HG03103 (cell line): ENCODE data around the gene RIPPLY2.

Experiments
- ATAC-seq: cut with Tn5 transposase; IDR thresholded peaks from one replicate; pipeline ENCODE4 v1.9.1; 2021; ENCODE audit warnings: low read depth; ENCODE audit not compliant: unreplicated experiment

Gene RIPPLY2

DNA sequence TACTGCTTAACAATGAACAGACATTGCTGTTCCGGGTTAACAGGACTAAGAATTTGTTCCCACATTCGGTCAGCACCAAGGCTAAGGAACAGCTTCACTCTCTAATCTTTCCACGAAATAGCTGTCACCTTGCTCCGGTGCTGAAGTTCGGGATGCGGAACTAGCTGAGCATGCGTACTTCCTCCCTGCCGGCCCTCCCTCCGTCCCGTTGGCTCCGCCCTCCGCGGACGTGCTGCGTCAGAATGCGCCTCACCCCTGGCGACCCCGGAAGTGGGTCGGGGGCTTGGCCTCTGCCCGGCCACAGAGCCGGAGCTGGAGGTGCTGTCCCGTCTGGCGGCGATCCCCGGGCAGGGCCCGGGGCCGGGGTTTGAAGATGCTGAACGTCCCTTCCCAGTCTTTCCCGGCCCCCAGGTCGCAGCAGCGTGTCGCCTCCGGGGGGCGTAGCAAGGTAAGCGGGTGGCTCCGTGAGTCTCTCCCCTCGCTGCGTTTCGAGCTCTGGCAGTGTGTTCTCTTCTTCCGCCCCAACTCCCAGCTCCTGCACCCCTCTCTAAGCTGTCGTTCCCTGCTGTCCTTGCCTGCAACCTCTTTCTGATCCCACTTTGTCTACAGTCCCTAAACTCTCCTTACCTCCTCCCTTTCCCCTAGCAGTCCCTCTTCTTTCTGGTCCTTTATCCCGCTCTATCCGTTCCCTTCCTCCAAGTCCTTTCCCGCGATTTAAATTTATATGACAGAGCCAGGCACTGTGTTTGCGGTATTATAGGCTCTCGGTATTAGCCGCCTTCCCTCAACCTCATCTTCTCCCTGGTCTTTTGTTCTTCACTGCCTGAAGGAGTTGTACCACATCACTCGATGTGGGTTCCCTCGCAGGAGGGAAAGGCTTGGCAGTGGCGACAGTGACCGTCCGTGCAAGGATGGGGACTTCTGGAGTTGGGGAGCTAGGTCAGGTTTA is 6.5 kb downstream of the RIPPLY2 start, which contains the start of gene CYB5R4:
Gene CYB5R4, plus strand, starts transcription at position 280 of the 949 bp plus-strand sequence. Its CDS starts 94 bp downstream, at position 374.
- ATAC-seq, result peak; percentile 98

DNA sequence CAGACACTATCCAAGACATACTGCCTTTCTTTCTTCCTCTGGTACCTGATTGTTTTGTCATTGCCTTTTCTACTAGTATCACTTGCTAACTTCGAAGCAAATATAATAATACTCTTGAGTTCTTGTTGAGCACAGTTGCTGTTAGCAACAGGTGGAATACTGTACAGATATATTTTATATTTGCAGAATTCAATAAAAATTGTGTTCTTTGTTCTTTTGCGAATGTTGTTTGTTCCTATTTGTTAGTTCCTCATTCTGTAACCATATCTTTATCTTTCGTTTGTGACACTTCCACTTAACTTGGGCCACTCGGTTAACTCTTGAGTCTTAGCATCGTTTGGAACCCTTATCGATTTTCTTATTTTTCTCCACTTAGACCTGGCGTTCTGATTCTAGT is 7.2 kb downstream of the RIPPLY2 start:
- no peak for ATAC-seq

DNA sequence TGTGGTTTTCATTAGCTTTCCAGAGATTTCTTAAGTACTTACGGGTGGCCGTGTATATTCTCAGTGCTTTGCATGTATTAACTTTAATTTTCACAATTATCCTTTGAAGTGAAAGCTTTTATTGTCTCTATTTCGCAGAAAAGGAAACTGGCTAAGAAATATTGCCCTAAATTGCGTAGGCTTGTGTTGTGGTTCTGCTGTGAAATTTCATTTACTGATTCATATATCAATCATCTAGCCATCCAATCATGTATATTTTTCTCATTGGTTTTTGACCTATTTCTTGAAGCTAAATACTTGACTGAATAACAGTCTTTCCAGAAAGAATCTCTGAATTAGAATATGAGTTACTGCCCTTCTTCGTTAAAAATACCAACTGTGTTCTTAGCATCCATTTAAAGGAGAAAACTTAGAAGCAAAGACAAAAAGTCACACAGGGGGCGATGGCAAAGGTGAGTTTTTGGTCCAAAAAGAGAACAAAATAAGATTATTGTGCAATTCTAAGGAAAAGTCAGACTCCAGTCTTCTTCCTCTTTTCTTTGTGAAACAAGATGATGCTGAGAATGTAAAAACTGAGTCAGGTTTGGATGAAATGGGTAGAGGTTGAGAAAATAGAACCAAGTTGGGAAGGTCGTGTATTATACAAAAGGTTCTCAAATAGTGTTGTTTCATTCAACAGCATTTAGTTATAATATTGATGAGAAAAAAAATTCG is 7.8 kb downstream of the RIPPLY2 start:
- no peak for ATAC-seq

DNA sequence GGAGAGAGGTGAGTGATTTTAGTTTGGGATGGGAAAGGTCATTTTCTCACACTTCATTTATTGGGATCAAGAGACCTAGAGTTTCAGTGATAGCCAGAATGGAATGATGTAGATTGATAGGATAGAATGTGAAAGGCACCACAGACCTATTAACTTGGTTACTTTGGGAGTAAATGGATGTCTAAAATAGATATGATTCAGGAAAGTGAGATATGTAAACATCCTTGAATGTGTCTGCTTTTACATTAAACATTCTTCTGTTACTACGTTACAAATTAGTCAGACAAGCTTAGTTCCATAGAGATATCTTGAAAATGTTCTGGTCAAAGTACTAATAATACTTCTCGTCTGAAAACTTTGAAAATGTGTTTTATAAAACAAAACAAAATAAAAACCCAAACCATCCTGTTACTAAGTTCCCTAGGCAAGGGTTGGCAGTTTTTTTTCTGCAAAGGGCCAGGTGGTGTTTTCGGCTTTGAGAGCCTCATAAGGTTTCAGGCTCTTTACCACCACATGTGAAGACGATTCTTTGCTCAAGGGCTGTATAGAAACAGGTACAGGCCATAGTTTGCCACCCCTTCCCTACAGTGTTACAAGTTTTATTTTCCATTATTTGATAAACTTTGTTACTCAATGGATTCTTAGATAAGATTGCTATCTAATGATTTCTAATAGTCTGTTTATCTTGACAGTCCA is 9.8 kb downstream of the RIPPLY2 start:
- ATAC-seq, result no peak

DNA sequence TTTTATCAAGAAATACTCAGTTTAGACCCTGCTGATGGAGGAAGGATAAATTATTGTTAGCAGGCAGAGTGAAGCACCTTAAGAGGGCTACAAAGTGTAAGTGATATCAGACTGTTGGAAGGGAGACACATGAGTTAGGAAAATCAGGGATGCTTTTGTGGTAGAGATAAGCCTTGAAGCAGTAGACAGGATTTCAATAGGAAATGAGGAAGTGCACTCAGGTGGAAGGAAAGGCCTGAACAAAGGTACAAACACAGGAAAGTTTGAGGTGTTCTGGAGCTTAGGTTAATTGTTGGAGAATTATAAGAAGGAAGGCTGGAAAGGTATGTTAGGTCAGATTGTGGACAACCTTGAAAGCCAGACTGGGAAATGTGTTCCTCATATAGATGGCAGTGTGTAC is 13.9 kb downstream of the RIPPLY2 start:
- ATAC-seq, result no peak

DNA sequence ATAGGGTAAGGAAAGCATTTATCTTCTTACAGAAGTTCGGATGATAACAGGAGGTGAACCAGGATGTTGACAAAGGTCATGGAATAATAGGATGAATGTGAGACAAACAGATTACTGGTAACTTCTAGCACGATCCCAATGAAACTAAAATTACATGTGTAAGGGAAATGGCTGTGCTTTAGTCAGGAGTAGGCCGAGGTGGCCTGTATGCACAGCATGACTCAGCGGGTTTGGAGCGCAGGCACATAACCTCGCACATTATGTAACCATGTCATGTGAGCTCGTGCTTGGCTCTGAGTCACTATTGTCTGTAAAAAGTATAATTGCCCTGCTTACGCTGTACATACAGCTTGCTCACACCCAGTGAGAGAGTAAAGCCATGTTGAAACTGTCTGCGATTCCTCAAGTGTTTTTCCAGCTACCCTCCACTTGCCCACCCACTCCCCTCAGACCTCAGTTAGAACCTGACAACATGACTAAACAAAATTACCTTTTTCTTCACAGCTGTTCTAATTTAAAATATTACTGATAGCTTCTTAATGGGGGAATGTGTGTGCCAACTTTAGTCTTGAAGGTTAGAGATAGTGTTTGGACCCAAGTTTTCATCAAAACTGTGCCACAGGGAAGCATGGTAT is 14.5 kb downstream of the RIPPLY2 start:
- ATAC-seq, result no peak

DNA sequence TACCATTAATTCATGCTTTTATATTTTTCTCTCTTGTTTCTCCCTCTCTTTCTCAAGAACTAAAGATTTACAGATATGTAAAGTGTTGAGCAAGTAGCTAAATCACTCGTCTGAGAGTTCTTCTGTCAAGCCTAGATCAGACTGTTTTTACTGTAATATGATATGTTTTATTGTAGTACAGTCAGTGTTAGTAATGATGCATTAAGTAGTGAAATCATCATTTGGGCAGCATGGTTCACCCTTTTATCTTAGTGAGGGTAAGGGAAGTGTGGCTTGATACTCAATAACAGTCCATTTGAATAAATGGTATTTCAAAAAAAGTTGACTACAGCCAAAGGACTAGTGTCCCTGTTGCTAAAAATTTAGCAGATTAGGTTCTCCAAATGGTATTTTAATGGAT is 15.5 kb downstream of the RIPPLY2 start:
- no peak for ATAC-seq

DNA sequence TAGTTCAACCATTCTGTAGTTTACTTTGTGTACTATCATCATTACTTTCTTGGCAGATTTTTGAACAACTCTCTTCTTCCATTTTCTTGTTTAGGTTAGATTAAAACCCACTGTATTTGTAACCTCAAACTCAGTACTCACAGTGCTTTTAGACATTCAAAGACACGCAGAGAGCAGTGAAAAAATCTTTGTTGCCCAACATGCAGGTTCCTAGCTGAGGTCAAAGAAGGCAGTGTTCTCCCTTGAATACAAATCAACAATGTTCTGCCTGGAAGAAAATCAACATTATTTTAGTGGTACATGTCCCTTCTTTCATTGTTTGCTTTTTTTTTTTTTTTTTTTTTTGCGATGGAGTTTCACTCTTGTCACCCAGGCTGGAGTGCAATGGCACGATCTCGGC is 17.5 kb downstream of the RIPPLY2 start:
- ATAC-seq, result no peak

DNA sequence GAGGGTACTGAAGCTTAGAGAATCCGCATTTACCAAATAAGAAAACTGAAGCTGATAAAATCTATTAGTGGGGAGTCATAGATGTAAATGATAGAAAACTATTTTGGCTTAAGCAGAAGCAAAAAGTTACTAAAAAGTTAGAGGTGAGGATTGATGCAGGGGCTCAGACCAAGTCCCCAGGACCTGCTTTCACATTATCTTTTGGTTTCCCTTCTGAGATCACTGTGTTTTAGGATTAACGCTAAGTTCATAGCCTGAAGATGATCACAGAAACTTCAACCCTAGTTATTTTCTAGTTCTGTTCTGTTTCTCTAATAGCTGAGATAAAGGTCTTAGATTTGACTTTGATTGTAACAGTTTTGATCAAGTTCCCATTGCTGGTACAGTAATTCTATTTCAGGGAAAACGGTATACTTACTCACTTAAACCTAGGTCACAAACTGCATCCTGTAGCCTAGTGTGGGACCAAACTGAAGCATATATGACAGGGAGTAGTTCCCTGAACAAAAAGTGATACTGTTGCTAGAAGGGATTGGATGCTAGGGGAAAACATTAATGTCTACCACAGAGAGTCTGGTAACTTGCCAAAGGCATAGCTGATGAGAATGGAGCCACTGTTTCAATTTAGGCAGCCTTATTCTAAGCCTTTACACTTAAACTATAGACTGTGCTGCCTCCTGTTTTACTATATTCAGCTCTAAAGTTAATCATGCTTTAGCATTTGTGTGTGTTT is 19.4 kb downstream of the RIPPLY2 start:
- ATAC-seq, result no peak

DNA sequence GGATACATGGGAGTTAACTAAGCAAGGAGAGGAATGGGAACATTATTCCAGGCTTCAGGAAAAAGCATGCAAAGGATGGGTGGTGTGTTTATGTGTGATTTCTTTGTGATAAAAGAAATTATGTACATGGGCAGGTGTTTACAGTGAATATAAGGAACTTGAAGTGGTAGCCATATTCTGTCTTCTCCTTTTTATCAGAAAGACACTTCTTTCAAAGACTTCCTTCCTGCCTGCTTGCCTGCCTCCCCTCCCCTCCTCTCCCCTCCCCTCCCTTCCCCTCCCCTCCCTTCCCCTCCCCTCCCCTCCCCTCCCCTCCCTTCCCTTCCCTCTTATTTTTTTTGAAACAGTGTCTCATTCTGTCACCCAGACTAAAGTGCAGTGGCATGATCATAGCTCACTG is 20.7 kb downstream of the RIPPLY2 start:
- ATAC-seq, result no peak

DNA sequence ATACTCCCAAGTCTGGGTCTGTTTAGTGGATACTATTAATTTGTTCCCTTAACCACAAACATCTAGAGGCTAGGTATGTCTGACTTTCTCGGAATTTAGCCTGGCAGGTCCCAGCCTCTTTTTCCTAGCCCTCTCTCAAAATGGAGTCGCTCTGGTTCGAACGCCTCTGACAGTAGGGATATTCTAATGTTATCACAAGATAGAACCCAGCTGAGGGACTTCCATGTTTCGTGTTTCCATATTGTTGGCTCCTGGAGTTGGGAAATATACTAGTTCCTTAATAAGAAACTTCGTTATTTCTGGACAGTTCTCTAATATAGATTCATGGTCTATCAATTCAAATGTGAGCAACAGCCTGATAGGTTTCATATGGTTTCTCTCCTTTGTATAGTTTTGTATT is 22.7 kb downstream of the RIPPLY2 start:
- no peak for ATAC-seq

DNA sequence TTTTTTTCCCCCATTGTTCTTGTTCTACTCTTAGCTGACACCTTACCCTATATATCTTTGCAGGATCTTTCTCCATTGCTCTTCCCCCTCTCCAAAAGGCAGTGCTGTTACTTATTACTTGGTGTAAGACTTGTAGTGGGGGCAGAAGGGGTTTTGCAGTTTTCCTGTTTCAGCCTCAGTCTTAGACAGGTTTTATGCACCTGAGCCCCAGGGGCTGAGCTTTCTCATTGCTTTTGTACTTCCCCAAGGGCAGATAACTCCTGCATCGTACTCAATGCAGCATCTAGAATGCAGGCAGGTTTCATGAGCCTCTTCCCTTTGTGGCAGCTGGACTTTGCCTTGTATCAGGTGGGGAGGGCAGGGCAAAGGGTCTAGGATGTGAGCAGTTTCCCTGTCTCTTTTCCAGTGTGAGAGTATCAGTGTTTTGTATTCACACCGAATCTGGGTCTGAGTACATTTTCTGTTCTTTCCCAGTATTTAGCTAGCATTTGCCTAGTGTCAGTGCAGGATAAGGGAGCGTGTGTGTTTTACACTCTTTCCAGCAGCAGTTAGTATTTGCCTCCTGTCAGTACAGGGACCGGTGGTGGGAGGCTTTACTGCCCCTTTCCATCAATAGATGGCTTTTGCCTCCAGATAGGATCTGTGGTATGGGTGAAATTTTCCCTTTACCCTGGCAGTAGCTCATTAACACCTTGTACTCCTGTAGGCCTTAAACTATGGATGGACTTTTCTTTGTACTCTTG is 25.9 kb downstream of the RIPPLY2 start:
- ATAC-seq, result no peak

DNA sequence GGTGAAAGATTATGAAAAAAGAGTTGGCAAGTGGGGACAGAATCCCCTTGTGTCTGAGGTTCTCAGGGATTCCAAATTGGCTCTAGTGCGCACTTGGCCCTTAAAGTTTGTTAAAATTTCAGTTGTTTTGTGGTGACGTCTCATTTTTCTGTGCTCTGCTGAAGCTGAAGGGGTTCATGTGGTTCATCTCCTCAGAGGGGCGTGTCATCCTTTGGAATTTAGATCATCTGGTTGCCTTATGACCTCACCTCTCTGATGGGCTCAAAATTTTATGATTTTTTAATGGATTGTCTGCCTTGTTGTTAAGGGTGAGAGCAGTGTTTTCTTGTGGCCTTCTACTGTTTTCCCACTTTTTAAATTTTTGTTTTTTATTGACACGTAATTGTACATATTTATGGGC is 26.6 kb downstream of the RIPPLY2 start:
- no peak for ATAC-seq

DNA sequence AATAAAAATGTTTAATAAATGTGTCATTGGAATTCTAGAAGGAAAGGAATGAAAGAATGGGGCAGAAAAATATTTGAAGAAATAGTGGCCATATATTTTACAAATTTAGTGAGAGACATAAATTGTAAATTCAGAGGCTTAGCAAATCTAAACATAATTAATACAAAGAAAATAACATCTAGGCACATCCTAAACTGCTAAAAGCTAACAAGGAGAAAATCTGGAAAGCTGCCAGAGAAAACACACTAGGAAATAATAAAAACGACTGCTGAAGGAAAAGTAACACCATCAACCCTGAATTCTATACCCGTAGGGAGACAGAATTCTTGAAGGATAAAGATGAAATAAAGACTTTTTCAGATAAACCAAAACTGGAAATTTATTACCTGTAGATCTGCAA is 30.1 kb downstream of the RIPPLY2 start:
- ATAC-seq, result no peak

DNA sequence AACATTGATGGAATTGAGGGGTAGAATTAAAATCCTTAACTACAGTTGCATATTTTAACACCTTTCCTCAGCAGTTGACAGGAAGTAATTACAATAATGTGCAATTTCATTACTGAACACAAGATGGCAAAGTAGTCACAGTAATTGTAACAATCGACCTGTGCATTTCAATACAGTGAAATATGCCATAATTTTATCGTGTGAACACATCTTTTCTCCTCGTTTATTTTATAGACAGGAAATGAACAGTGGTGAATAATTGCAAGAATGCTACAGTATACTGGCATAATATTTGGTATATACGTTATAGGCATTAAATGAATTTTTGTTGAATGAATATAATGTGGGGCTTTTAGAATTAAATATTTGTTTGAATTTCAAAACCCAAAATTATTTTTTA is 31.4 kb downstream of the RIPPLY2 start:
- ATAC-seq, result peak; percentile 87

DNA sequence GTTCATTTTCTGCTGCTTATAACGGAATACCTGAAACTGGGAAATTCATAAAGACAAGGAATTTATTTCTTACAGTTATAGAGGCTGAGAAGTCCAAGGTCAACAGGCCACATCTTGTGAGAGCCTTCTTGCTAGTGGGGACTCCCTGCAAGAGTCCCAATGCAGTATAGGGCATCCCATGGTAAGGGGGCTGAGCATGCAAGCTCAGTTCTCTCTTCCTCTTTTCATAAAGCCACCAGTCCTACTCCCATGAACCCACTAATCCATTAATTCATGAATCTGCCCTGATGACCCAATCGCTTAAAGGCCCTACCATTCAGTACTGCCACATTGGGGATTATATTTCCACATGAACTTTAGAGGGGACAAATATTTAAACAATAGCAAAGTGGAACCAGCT is 32.8 kb downstream of the RIPPLY2 start:
- ATAC-seq, result no peak

DNA sequence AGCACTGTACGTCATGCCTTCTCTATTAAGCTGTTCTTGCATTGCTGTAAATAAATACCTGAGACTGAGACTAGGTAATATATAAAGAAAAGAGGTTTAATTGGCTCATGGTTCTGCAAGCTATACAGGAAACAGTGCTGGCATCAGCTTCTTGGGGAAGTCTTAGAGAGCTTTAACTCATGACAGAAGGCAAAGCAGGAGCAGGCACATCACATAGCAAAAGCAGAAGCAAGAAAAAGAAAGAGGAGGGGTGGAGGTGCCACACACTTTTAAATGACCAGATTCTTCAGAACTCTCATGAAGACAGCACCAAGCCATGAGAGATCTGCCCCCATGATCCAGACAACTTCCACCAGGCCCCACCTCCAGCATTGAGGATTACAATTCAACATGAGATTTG is 36.5 kb downstream of the RIPPLY2 start:
- ATAC-seq, result no peak

DNA sequence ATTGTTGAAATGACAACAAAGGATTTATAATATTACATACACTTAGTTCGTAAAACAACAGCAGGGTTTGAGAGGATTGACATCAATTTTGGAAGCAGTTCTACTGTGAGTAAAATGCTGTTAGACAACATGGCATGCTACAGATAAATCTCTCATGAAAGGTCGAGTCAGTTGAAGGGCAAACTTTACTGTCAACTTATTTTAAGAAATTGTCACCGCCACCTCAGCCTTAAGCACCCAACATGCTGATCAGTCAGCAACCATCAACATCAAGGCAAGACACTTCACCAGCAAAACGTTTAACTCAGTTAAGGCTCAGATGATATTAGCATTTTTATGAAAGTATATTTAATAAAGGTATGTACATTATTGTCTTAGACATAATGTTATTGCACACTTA is 37.4 kb downstream of the RIPPLY2 start:
- no peak for ATAC-seq

DNA sequence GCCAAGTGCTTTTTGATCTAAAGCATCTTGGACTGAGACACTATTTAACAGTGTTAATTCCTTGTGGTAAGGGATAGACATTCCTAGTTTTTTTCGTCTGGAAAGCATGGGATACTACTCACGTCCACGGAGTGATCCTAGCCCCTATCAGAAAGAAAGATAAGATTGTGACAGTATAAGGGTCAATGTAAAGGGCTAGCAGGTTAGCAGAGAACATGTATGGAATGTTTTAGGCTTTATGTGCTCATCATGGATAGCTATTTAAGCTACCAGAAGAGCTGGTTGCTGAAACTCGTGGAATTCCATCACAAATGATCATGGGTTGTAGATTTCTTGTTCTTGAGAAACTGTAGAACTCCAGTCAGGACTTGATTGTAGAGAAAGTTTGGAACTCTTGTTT is 38.4 kb downstream of the RIPPLY2 start:
- ATAC-seq, result no peak
